ENCODE results near the gene METAP2.
A peak's percentile ranks its signal among the peaks of the same experiment; 100 is the strongest.

The METAP2 gene

GRCh38 chr12:95513599-95513998 lies 39.6 kb downstream of the METAP2 start:
- DNase-seq (no peak), ATAC-seq (no peak)

- DNase-seq = no peak
- no peak for ATAC-seq
These were observed 41.2 kb downstream of the METAP2 start for GRCh38 chr12:95515197-95515596.

- ATAC-seq = no peak
- DNase-seq = no peak
These were observed 42.8 kb downstream of the METAP2 start for GRCh38 chr12:95516757-95517156.

- no peak for ATAC-seq
- DNase-seq = no peak
These were observed 43.3 kb downstream of the METAP2 start for GRCh38 chr12:95517246-95517645.

GRCh38 chr12:95518944-95519343 lies 45.0 kb downstream of the METAP2 start:
- DNase-seq (no peak), ATAC-seq (no peak)

- no peak for ATAC-seq
- DNase-seq = no peak
These were observed 46.9 kb downstream of the METAP2 start for GRCh38 chr12:95520816-95521215.

GRCh38 chr12:95522692-95523091 lies 48.7 kb downstream of the METAP2 start:
- ATAC-seq = no peak
- DNase-seq = no peak

- DNase-seq = no peak
- ATAC-seq = no peak
These were observed 54.5 kb downstream of the METAP2 start for GRCh38 chr12:95528431-95528830.

- DNase-seq = no peak
These were observed 55.8 kb downstream of the METAP2 start for GRCh38 chr12:95529693-95530225.

GRCh38 chr12:95532851-95533250 lies 58.9 kb downstream of the METAP2 start:
- ATAC-seq (peak; percentile 88), DNase-seq (peak; percentile 30)

More at GRCh38 chr12:95529693-95530225, 55.8 kb downstream of the METAP2 start:
- no peak for ATAC-seq

GRCh38 chr12:95533985-95534384 lies 60.0 kb downstream of the METAP2 start:
- no peak for DNase-seq
- ATAC-seq = no peak

- no peak for DNase-seq
- no peak for ATAC-seq
These were observed 64.1 kb downstream of the METAP2 start for GRCh38 chr12:95538006-95538405.

GRCh38 chr12:95538656-95539055 lies 64.7 kb downstream of the METAP2 start:
- DNase-seq = no peak

GRCh38 chr12:95541436-95541835 lies 67.5 kb downstream of the METAP2 start:
- DNase-seq (no peak), ATAC-seq (no peak)

More at GRCh38 chr12:95538656-95539055, 64.7 kb downstream of the METAP2 start:
- ATAC-seq = no peak

- ATAC-seq (no peak), DNase-seq (no peak)
These were observed 69.4 kb downstream of the METAP2 start for GRCh38 chr12:95543305-95543704.

GRCh38 chr12:95544756-95545155 lies 70.8 kb downstream of the METAP2 start:
- no peak for ATAC-seq
- no peak for DNase-seq

- no peak for DNase-seq
- no peak for ATAC-seq
These were observed 71.4 kb downstream of the METAP2 start for GRCh38 chr12:95545303-95545702.

- no peak for DNase-seq
- no peak for ATAC-seq
These were observed 72.0 kb downstream of the METAP2 start for GRCh38 chr12:95545731-95546490.

- DNase-seq (no peak), ATAC-seq (no peak)
These were observed 72.5 kb downstream of the METAP2 start for GRCh38 chr12:95546491-95546813.

- no peak for DNase-seq
- no peak for ATAC-seq
These were observed 73.6 kb downstream of the METAP2 start for GRCh38 chr12:95547522-95548055.

- ATAC-seq = peak; percentile 42
These were observed 74.1 kb downstream of the METAP2 start for GRCh38 chr12:95548056-95548538.

GRCh38 chr12:95548539-95549391 lies 74.8 kb downstream of the METAP2 start:
- DNase-seq (peak; percentile 80), ATAC-seq (peak; percentile 73)

More at GRCh38 chr12:95548056-95548538, 74.1 kb downstream of the METAP2 start:
- peak; percentile 53 for DNase-seq

Data from stimulated activated naive CD8-positive, alpha-beta T cell treated with anti-CD3 and anti-CD28 coated beads, Interleukin-15, Interleukin-2, amounts not matched to agents 100 U/mL and 50 U/mL, for 24 hours (primary cell).